Measurements from ENCODE around the gene BSN. TPM values are rescaled to one million over a fixed set of nuclear protein-coding genes. Genes with fewer than 3 reads are reported as not detected.

Gene BSN
- total and polyA plus RNA-seq, 2 donors (not counting 3 experiments of a cell fraction or from before 2014, with no cell fraction given): 0.04 to 0.27 TPM

- dilution Hi-C loops (cut with MboI; ENCODE audit: extremely low pct_ligation_motif_present, low sequenced_read_pairs) (no loop called here), intact Hi-C loops (cut with micrococcal nuclease) (no loop called here)
- no peaks in the 10 kb centered on the region for H3K36me3 ChIP-seq (ENCODE audit: control insufficient read depth in 2 of 2, extremely low read depth in 1 of 2, insufficient read depth in 2 of 2, low read length in 2 of 2)
- H3K4me1 ChIP-seq (ENCODE audit: control insufficient read depth, extremely low read depth, insufficient read depth, low read length): no peaks in the 10 kb centered on the region
- DNase-seq (ENCODE audit: low read depth, low spot score): no peak
- H3K9me1 ChIP-seq (replicated peaks; ENCODE audit: control insufficient read depth, extremely low read depth, insufficient read depth, low read length): no peaks in the 10 kb centered on the region
- H3K9ac ChIP-seq (replicated peaks; ENCODE audit: extremely low read depth, insufficient read depth, low read length): no peak overlapping the region
- FAIRE-seq: no peak
- TF ChIP-seq FOS (IDR thresholded peaks at IDR 0.05; ENCODE audit: borderline replicate concordance, insufficient read depth, low read length) (no peak), GATA2 (IDR thresholded peaks at IDR 0.05; ENCODE audit: insufficient read depth, insufficient read length, low read depth, low read length) (no peak), MAX (IDR thresholded peaks at IDR 0.05; ENCODE audit: insufficient read depth, insufficient read length) (no peak), EZH2 (IDR thresholded peaks at IDR 0.05; ENCODE audit: borderline replicate concordance, low read depth, low read length, severe bottlenecking) (no peak), MYC (IDR thresholded peaks at IDR 0.05; ENCODE audit: low read depth, low read length) (no peak), POLR2AphosphoS5 (IDR thresholded peaks at IDR 0.05; ENCODE audit: insufficient read depth, low read depth, low read length) (no peak), JUN (IDR thresholded peaks at IDR 0.05; ENCODE audit: borderline replicate concordance, insufficient read depth, insufficient read length, low read depth) (no peak), POLR2A (IDR thresholded peaks at IDR 0.05; ENCODE audit: low read depth, low read length) (no peak)
- H3K4me2 ChIP-seq (ENCODE audit: insufficient read depth, low read length): no peak overlapping the region
- H3K79me2 ChIP-seq (ENCODE audit: control insufficient read depth, insufficient read depth, low read length): no peaks in the 10 kb centered on the region
- H3K9me3 ChIP-seq (replicated peaks; ENCODE audit: control insufficient read depth, insufficient read depth, low read length): no peaks in the 10 kb centered on the region
- no peak overlapping the region for H3K27ac ChIP-seq (ENCODE audit: insufficient read depth, low read depth, low read length)
- ChIA-PET POLR2A (no interaction called here), CTCF (interaction anchor here (0.8 to 1.0 kb wide), 2 partner anchors 9 to 10 kb away, joined by 3 read pairs; no protein-coding TSS in a partner anchor)
- BruUV-seq (replicated peaks): no TSS peak
- H3K27me3 ChIP-seq (ENCODE audit: control insufficient read depth in 2 of 2, insufficient read depth in 2 of 2, low read length in 2 of 2): no peaks in the 10 kb centered on the region
- no peak overlapping the region for H2AFZ ChIP-seq (ENCODE audit: low read depth, low read length)
- H3K4me3 ChIP-seq (replicated peaks in 1 of 3; ENCODE audit: insufficient read depth in 1 of 3, low read depth in 1 of 3, low read length in 3 of 3): no peak overlapping the region
- no peaks in the 10 kb centered on the region for H4K20me1 ChIP-seq (replicated peaks; ENCODE audit: control insufficient read depth, extremely low read depth, insufficient read depth, low read length)
Measured at GRCh38 chr3:49601358-49602048, 47.2 kb downstream of the BSN start.

Measured in endothelial cell of umbilical vein (primary cell).